ENCODE results near the gene GPR137. TPM values are rescaled to one million over a fixed set of nuclear protein-coding genes. Genes with fewer than 3 reads are reported as not detected.

GPR137 gene
- total and polyA plus RNA-seq, 7 experiments from 2014 or later: 4.9 to 45.9 (median 30.8) TPM

- Mint-ChIP-seq H3K36me3 (peaks cover 0 to 3% (median 0%) of the 10 kb centered on the region in 5 donors), H3K27me3 (peaks cover 6 to 17% (median 10%) of the 10 kb centered on the region in 5 donors), H3K4me1 (peaks cover 14 to 27% (median 21%) of the 10 kb centered on the region in 7 donors), H3K9me3 (peaks cover 0 to 2% (median 0%) of the 10 kb centered on the region in 11 donors), H3K27ac (peak overlapping the region in 2 of 9 donors; percentile 33 to 51), H3K4me3 (peak overlapping the region in 2 of 10 donors; percentile 4 to 58)
- no peak overlapping the region for H3K27ac ChIP-seq (ENCODE audit: low read depth, low read length)
- peaks cover 11 to 17% of the 10 kb centered on the region in 2 donors for H3K4me1 ChIP-seq (ENCODE audit: control insufficient read depth in 2 of 2, insufficient read depth in 2 of 2, low read length in 2 of 2)
- ATAC-seq (no peak), DNase-seq (no peak)
- H3K9me3 ChIP-seq (ENCODE audit: control insufficient read depth in 2 of 3, low read length in 3 of 3): no peaks in the 10 kb centered on the region
- CTCF ChIA-PET: interaction anchor here (1.4 kb wide), 1 partner anchor 14 kb away, joined by 5 read pairs; no protein-coding TSS in a partner anchor
- intact Hi-C loops (cut with micrococcal nuclease): loop anchor here in 1 of 2 donors (5.0 kb wide), 1 partner anchor 81 kb away; the partner anchor contains the start of gene FERMT3
- no peaks in the 10 kb centered on the region for H3K36me3 ChIP-seq (ENCODE audit: control insufficient read depth in 2 of 3, insufficient read depth in 3 of 3, low read length in 3 of 3)
- POLR2A ChIA-PET: interaction anchor here (1.2 to 1.4 kb wide), 3 partner anchors 8 to 82 kb away, joined by 3 to 4 read pairs (median 3); partner anchors contain the start of gene FERMT3
- no peak overlapping the region for H3K4me3 ChIP-seq (ENCODE audit: low read length)
- H3K27me3 ChIP-seq (ENCODE audit: control insufficient read depth in 2 of 2, insufficient read depth in 2 of 2, low read length in 2 of 2): peaks cover 0 to 9% of the 10 kb centered on the region in 2 donors
Observed at GRCh38 chr11:64287676-64288352, 2.2 kb downstream of the GPR137 start.

GRCh38 chr11:64288353-64288750 lies 2.7 kb downstream of the GPR137 start:
- ChIA-PET POLR2A (interaction anchor here (0.6 to 1.4 kb wide), 3 partner anchors 12 to 96 kb away, joined by 3 to 4 read pairs (median 3); partner anchors contain the start of gene FERMT3), CTCF (no interaction called here)
- no peak overlapping the region for H3K27ac ChIP-seq (ENCODE audit: low read depth, low read length)
- peaks cover 11 to 15% of the 10 kb centered on the region in 2 donors for H3K4me1 ChIP-seq (ENCODE audit: control insufficient read depth in 2 of 2, insufficient read depth in 2 of 2, low read length in 2 of 2)
- H3K27me3 ChIP-seq (ENCODE audit: control insufficient read depth in 2 of 2, insufficient read depth in 2 of 2, low read length in 2 of 2): peaks cover 0 to 9% of the 10 kb centered on the region in 2 donors
- intact Hi-C loops (cut with micrococcal nuclease): loop anchor here in 1 of 2 donors (5.0 kb wide), 1 partner anchor 81 kb away; the partner anchor contains the start of gene FERMT3
- no peak for ATAC-seq
- Mint-ChIP-seq H3K27me3 (peaks cover 11 to 22% (median 15%) of the 10 kb centered on the region in 5 donors), H3K9me3 (peaks cover 0 to 2% (median 0%) of the 10 kb centered on the region in 11 donors), H3K4me3 (peak overlapping the region in 1 of 10 donors; percentile 4), H3K27ac (peak overlapping the region in 1 of 9 donors; percentile 23), H3K36me3 (peaks cover 0 to 3% (median 0%) of the 10 kb centered on the region in 5 donors), H3K4me1 (peaks cover 12 to 22% (median 19%) of the 10 kb centered on the region in 7 donors)
- no peak for DNase-seq
- H3K9me3 ChIP-seq (ENCODE audit: control insufficient read depth in 2 of 3, low read length in 3 of 3): no peaks in the 10 kb centered on the region
- no peak overlapping the region for H3K4me3 ChIP-seq (ENCODE audit: low read length)
- H3K36me3 ChIP-seq (ENCODE audit: control insufficient read depth in 2 of 3, insufficient read depth in 3 of 3, low read length in 3 of 3): no peaks in the 10 kb centered on the region

GRCh38 chr11:64289002-64289564 lies 3.4 kb downstream of the GPR137 start:
- Histone ChIP-seq H3K9me3 (ENCODE audit: control insufficient read depth in 2 of 3, low read length in 3 of 3) (no peaks in the 10 kb centered on the region), H3K36me3 (ENCODE audit: control insufficient read depth in 2 of 3, insufficient read depth in 3 of 3, low read length in 3 of 3) (no peaks in the 10 kb centered on the region), H3K27ac (ENCODE audit: low read depth, low read length) (no peak overlapping the region), H3K4me1 (ENCODE audit: control insufficient read depth in 2 of 2, insufficient read depth in 2 of 2, low read length in 2 of 2) (peaks cover 6 to 7% of the 10 kb centered on the region in 2 donors), H3K27me3 (ENCODE audit: control insufficient read depth in 2 of 2, insufficient read depth in 2 of 2, low read length in 2 of 2) (peaks cover 0 to 9% of the 10 kb centered on the region in 2 donors), H3K4me3 (ENCODE audit: low read length) (no peak overlapping the region)
- POLR2A ChIA-PET: interaction anchor here (0.6 to 1.2 kb wide), 4 partner anchors 12 to 97 kb away, joined by 3 to 4 read pairs (median 3); partner anchors contain the start of genes FERMT3, NUDT22 and TRPT1
- H3K9me3 Mint-ChIP-seq: peaks cover 0 to 2% (median 0%) of the 10 kb centered on the region in 11 donors
- H3K36me3 Mint-ChIP-seq: peaks cover 0 to 3% (median 0%) of the 10 kb centered on the region in 5 donors
- ATAC-seq (no peak), DNase-seq (no peak)
- H3K4me1 Mint-ChIP-seq: peaks cover 12 to 20% (median 16%) of the 10 kb centered on the region in 7 donors
- H3K27me3 Mint-ChIP-seq: peaks cover 16 to 29% (median 21%) of the 10 kb centered on the region in 5 donors
- H3K4me3 Mint-ChIP-seq: peak overlapping the region in 2 of 10 donors; percentile 16 to 56
- CTCF ChIA-PET: interaction anchor here (1.0 to 2.0 kb wide), 3 partner anchors 12 to 84 kb away, joined by 3 to 9 read pairs (median 5); partner anchors contain the start of genes CATSPERZ and NUDT22
- H3K27ac Mint-ChIP-seq: no peak overlapping the region
- intact Hi-C loops (cut with micrococcal nuclease): loop anchor here in 1 of 2 donors (5.0 kb wide), 1 partner anchor 82 kb away; the partner anchor contains the start of gene FERMT3

DNA sequence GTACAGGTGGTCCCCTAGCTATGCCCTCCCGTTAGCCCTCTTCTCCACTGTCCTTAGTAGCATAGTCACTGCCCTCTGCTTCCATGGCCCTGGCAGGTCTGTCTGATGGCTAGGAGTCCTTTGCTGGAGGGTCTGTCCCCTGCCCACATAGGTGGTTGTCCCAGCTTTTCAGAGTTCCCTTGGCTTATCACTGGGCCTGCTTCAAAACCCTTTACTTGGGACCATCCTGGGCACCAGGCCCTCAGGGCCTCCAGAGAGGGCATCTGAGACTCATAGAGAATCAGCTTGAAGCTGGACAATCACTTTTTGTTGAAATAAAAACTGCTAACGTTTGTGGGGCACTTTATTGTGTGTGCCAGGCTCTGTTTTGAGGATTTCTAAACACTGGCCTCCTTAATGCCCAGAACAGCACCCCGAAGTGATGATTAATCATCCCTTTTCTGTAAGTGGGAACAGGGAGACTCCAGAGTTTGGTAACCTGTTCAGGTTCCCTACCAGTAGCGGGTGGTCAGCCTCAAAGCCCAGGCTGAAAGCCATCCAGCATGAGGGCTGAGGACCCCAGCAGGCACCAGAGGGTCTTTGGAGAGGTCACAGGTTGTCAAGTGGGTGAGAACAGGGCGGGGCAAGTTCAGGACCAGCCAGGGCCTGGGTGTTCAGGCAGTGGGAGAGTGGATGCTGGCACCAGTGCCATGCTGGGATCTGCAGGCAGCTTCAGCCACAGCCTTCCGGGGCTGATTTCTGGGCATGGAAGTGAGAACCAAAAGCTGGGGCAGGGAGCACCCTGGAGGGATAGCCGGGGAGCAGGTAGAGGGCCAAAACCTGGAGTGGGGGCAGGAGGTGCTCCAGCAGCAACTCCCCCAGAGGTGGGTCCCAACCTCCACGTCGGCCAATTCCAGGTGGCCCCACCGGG lies 5.0 kb downstream of the GPR137 start:
- no peak for ATAC-seq
- intact Hi-C loops (cut with micrococcal nuclease): no loop called here
- Mint-ChIP-seq H3K4me3 (peak overlapping the region; percentile 28 to 88 (median 66)), H3K9me3 (peaks cover 0 to 2% (median 0%) of the 10 kb centered on the region in 11 donors), H3K36me3 (peaks cover 0 to 3% (median 0%) of the 10 kb centered on the region in 5 donors), H3K4me1 (peaks cover 12 to 20% (median 14%) of the 10 kb centered on the region in 7 donors), H3K27me3 (peaks cover 28 to 44% (median 36%) of the 10 kb centered on the region in 5 donors), H3K27ac (peak overlapping the region in 2 of 9 donors; percentile 41 to 50)
- no peaks in the 10 kb centered on the region for H3K9me3 ChIP-seq (ENCODE audit: control insufficient read depth in 2 of 3, low read length in 3 of 3)
- no peak overlapping the region for H3K27ac ChIP-seq (ENCODE audit: low read depth, low read length)
- peaks cover 0 to 9% of the 10 kb centered on the region in 2 donors for H3K27me3 ChIP-seq (ENCODE audit: control insufficient read depth in 2 of 2, insufficient read depth in 2 of 2, low read length in 2 of 2)
- ChIA-PET CTCF (interaction anchor here (1.0 to 2.0 kb wide), 3 partner anchors 11 to 86 kb away, joined by 3 to 9 read pairs (median 5); partner anchors contain the start of genes CATSPERZ and NUDT22), POLR2A (interaction anchor here (0.7 kb wide), 1 partner anchor 27 kb away, joined by 3 read pairs; the partner anchor contains the start of genes PRDX5 and TRMT112)
- no peaks in the 10 kb centered on the region for H3K36me3 ChIP-seq (ENCODE audit: control insufficient read depth in 2 of 3, insufficient read depth in 3 of 3, low read length in 3 of 3)
- no peak overlapping the region for H3K4me3 ChIP-seq (ENCODE audit: low read length)
- no peak for DNase-seq
- H3K4me1 ChIP-seq (ENCODE audit: control insufficient read depth in 2 of 2, insufficient read depth in 2 of 2, low read length in 2 of 2): peaks cover 4 to 5% of the 10 kb centered on the region in 2 donors

- H3K27me3 ChIP-seq (ENCODE audit: control insufficient read depth in 2 of 2, insufficient read depth in 2 of 2, low read length in 2 of 2): peaks cover 0 to 9% of the 10 kb centered on the region in 2 donors
- intact Hi-C loops (cut with micrococcal nuclease): no loop called here
- H3K4me3 Mint-ChIP-seq: peak within 1 kb of the TSS; percentile 28 to 88 (median 66)
- H3K36me3 Mint-ChIP-seq: peaks cover 0 to 3% (median 0%) of the 10 kb centered on the region in 5 donors
- peaks cover 0 to under 1% of the 10 kb centered on the region in 2 donors for H3K4me1 ChIP-seq (ENCODE audit: control insufficient read depth in 2 of 2, insufficient read depth in 2 of 2, low read length in 2 of 2)
- POLR2A ChIA-PET: no interaction called here
- no peaks in the 10 kb centered on the region for H3K9me3 ChIP-seq (ENCODE audit: control insufficient read depth in 2 of 3, low read length in 3 of 3)
- H3K4me3 ChIP-seq (ENCODE audit: low read length): no peak within 1 kb of the TSS
- no peak within 1 kb of the TSS for H3K27ac ChIP-seq (ENCODE audit: low read depth, low read length)
- peak within 1 kb of the TSS in 2 of 9 donors; percentile 41 to 50 for H3K27ac Mint-ChIP-seq
- H3K9me3 Mint-ChIP-seq: peaks cover 0 to 2% (median 0%) of the 10 kb centered on the region in 11 donors
- no peak for DNase-seq
- no peaks in the 10 kb centered on the region for H3K36me3 ChIP-seq (ENCODE audit: control insufficient read depth in 2 of 3, insufficient read depth in 3 of 3, low read length in 3 of 3)
- no peak for ATAC-seq
- CTCF ChIA-PET: no interaction called here
- H3K27me3 Mint-ChIP-seq: peaks cover 35 to 51% (median 37%) of the 10 kb centered on the region in 5 donors
- peaks cover 11 to 17% (median 14%) of the 10 kb centered on the region in 7 donors for H3K4me1 Mint-ChIP-seq
Observed at GRCh38 chr11:64291262-64291751, 5.7 kb downstream of the GPR137 start, which contains the start of gene KCNK4. Gene KCNK4 (plus strand): TSS chr11:64291302. CDS start chr11:64293019, 1,717 bp downstream.
